HG02973 (cell line): ENCODE data around the gene SPCS2.
"Not testable (repeated sequence)": the region's sequence is repeated elsewhere in the genome, so short reads cannot be mapped to it uniquely, and the experiment has no call there.

Experiments used
- ATAC-seq: cut with Tn5 transposase; IDR thresholded peaks from one replicate; pipeline ENCODE4 v1.9.1; 2021; ENCODE audit warnings: moderate library complexity; ENCODE audit not compliant: unreplicated experiment

SPCS2 gene

GRCh38 chr11:74949753-74950137, 679 bp downstream of the SPCS2 start:
- ATAC-seq: no peak

- ATAC-seq: no peak
Measured at GRCh38 chr11:74950374-74950969, 1.4 kb downstream of the SPCS2 start.

- ATAC-seq: no peak
Measured at GRCh38 chr11:74951226-74951625, 2.2 kb downstream of the SPCS2 start.

GRCh38 chr11:74952752-74953151, 3.7 kb downstream of the SPCS2 start:
- no peak for ATAC-seq

- no peak for ATAC-seq
Measured at GRCh38 chr11:74953451-74953850, 4.4 kb downstream of the SPCS2 start.

GRCh38 chr11:74954199-74954598, 5.1 kb downstream of the SPCS2 start:
- ATAC-seq: no peak

DNA sequence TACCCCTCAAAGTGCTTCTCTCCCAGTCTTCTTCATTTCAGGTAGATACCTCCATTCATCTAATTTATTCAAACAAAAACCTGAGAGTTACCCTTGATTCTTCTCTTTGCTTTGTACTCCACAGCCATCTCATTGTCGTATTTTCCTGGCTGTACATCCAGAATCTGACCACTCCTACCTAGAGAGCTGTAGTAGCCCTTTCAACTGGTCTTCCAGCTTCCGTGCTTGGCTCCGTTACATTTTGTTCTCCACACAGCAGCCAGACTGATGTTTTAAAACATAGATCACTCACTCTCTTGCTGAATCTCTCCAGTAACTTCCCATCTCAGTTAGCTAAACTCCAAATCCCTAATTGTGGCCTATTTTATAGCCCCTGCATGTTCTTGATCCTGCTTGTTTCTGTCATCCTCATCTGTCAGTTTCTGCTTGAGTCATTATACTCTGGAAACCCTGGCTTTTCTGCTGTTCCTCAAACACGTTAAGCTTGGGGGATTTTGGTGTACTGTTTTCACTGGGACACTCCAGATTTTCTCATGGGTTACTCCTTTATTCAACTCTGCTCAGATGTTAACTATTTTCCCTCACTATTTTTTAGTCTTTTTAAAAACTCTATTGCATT, 7.4 kb downstream of the SPCS2 start:
- ATAC-seq: no peak

GRCh38 chr11:74957937-74958629, 9.0 kb downstream of the SPCS2 start:
- no peak for ATAC-seq

DNA sequence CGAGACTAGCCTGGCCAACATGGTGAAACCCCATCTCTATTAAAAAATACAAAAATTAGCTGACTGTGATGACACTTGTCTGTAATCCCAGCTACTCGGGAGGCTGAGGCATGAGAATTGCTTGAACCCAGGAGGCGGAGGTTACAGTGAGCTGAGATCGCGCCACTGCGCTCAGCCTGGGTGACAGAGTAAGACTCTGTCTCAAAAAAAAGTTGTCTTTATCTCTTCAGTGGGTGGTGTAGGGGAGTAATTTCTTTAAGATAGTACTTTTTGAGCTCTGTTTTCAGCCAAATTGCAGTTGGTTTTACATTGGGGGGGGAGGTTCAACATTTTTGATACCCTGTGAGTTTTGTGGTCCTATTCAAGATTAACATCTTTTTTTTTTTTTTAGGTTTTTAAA, 11.1 kb downstream of the SPCS2 start:
- not testable (repeated sequence) for ATAC-seq

GRCh38 chr11:74966651-74967050, 17.6 kb downstream of the SPCS2 start:
- ATAC-seq: no peak

GRCh38 chr11:74970852-74971395, 21.9 kb downstream of the SPCS2 start:
- no peak for ATAC-seq

DNA sequence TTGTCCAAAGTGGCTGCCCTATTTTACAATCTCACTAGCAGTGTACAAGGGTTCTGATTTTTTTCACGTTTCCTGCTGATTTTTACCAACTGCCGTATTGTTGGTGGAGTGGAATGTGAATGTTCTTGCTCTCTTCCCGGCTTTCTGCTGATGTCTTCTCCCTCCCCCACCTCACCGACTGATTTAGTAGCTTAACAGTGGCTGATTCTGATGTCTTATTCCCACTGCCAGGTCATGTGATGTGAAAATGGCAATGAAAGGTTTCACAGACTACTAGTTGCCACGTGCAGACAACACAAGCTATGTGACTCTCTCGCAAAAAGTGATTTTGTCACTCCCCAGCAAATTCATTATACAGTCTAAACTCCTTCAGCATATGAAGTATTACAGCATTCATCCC, 22.4 kb downstream of the SPCS2 start:
- no peak for ATAC-seq

GRCh38 chr11:74978041-74978440, 29.0 kb downstream of the SPCS2 start:
- ATAC-seq: no peak

GRCh38 chr11:74980634-74981033, 31.6 kb downstream of the SPCS2 start:
- no peak for ATAC-seq

DNA sequence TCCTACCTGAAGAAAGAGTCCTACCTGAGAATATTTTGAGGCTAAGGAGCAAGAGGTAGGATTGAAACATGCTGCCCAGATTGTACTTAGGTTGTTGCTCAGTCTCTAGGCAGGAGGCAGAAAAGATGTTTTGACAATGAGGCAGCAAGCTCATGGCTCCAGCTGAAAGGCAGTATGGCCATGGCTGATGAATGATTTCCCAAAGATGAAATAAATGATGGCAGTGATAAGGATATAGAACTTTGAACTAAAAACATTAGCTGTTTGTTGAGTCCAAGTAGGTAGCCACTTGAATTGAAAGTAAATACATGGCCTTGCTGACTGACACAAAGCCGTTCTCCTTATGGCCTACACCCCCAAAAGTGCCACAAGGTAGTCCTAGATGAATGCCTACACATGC, 32.8 kb downstream of the SPCS2 start:
- ATAC-seq: no peak

GRCh38 chr11:74984070-74984469, 35.0 kb downstream of the SPCS2 start:
- no peak for ATAC-seq

GRCh38 chr11:74984730-74985129, 35.7 kb downstream of the SPCS2 start:
- ATAC-seq: no peak

GRCh38 chr11:74988541-74989259, 39.6 kb downstream of the SPCS2 start, which contains the start of gene NEU3:
Gene NEU3 (plus strand): TSS chr11:74988933. CDS start chr11:74989061, 128 bp downstream.
- ATAC-seq: peak; percentile 64

- no peak for ATAC-seq
Measured at GRCh38 chr11:74989260-74989638, 40.2 kb downstream of the SPCS2 start.

DNA sequence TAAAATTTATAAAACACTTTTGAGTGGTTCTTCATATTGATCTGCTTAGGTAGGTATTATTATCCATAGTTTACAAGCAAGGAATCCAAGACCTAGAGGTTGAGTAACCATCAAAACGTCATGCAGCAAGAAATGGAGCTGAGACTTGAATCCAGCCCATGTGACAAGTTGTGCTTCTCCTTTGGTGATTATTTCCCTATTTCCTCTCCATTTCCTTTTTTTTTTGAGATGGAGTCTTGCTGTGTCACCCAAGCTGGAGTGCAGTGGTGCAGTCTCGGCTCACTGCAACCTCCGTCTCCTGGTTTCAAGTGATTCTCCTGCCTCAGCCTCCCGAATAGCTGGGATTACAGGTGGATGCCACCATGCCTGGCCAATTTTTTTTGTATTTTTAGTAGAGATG, 41.1 kb downstream of the SPCS2 start:
- not testable (repeated sequence) for ATAC-seq

GRCh38 chr11:74990941-74991340, 41.9 kb downstream of the SPCS2 start:
- ATAC-seq: no peak
